ENCODE results near the gene ENPP6.

GRCh38 chr4:184232202-184232601, 14.5 kb upstream of the ENPP6 start:
- TF ChIP-seq POLR2A (IDR thresholded peaks at IDR 0.05) (no peak), CTCF (IDR thresholded peaks at IDR 0.05) (no peak)
